Choroid plexus epithelial cell (primary cell): ENCODE results near the gene ZNF773.
"Not testable (repeated sequence)": the region's sequence is repeated elsewhere in the genome, so short reads cannot be mapped to it uniquely, and the experiment has no call there.

Source experiments
- DNase-seq: peaks from one replicate; pipeline ENCODE4 v3.0.0-alpha.2; 2010; ENCODE audit warnings: low read depth
- H3K4me3 ChIP-seq: 2 replicates; pipeline ENCODE4 v1.5.1; 2011; ENCODE audit warnings: low read depth, mild to moderate bottlenecking, control low read depth, low read length, moderate library complexity
- TF ChIP-seq, protein P1 (sequence below): conservative IDR thresholded peaks from 2 replicates; pipeline ENCODE4 v1.5.1; 2011; ENCODE audit warnings: low read depth, mild to moderate bottlenecking, control low read depth, inconsistent platforms, low read length, moderate library complexity

ZNF773 gene

GRCh38 chr19:57506163-57506562 is 6.4 kb downstream of the ZNF773 start:
- no peak for DNase-seq
- TF ChIP-seq, protein P1, sequence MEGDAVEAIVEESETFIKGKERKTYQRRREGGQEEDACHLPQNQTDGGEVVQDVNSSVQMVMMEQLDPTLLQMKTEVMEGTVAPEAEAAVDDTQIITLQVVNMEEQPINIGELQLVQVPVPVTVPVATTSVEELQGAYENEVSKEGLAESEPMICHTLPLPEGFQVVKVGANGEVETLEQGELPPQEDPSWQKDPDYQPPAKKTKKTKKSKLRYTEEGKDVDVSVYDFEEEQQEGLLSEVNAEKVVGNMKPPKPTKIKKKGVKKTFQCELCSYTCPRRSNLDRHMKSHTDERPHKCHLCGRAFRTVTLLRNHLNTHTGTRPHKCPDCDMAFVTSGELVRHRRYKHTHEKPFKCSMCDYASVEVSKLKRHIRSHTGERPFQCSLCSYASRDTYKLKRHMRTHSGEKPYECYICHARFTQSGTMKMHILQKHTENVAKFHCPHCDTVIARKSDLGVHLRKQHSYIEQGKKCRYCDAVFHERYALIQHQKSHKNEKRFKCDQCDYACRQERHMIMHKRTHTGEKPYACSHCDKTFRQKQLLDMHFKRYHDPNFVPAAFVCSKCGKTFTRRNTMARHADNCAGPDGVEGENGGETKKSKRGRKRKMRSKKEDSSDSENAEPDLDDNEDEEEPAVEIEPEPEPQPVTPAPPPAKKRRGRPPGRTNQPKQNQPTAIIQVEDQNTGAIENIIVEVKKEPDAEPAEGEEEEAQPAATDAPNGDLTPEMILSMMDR: no peak
- no peak overlapping the region for H3K4me3 ChIP-seq

DNA sequence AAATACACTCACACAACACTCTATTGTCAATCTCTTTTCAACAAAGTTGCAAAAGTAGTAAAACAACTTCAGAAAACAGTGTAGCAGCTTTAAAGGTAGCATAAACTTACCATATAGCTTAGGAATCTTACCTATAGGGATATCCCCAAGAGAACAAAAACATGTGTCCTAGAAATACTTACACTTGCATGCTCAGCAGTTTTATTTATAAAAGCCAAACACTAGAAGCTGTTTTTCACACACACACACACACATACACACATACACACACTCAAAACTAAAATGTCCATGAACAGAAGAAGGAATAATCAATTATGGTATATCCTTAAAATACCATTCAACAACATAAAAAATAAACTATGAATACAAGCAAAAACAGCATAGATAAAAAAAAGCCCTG is 11.7 kb downstream of the ZNF773 start:
- TF ChIP-seq, protein P1: no peak

GRCh38 chr19:57512845-57513244 is 13.1 kb downstream of the ZNF773 start:
- peak; percentile 37 for DNase-seq
- TF ChIP-seq, protein P1: no peak
- no peak overlapping the region for H3K4me3 ChIP-seq

More for the DNA sequence above, 11.7 kb downstream of the ZNF773 start:
- no peak for DNase-seq
- H3K4me3 ChIP-seq: no peak overlapping the region

GRCh38 chr19:57515255-57515654 is 15.5 kb downstream of the ZNF773 start:
- H3K4me3 ChIP-seq: no peak overlapping the region
- TF ChIP-seq, protein P1: no peak
- no peak for DNase-seq

- H3K4me3 ChIP-seq, DNase-seq: not testable (repeated sequence)
These were observed 18.3 kb downstream of the ZNF773 start for GRCh38 chr19:57518021-57518420.

- TF ChIP-seq, protein P1: no peak
- peak; percentile 94 for DNase-seq
- H3K4me3 ChIP-seq: peak within 1 kb of the TSS; percentile 97
These were observed 27.6 kb downstream of the ZNF773 start, which contains the start of gene ZNF549 for GRCh38 chr19:57527136-57527881. ZNF549 (plus strand) TSS chr19:57527356; CDS start chr19:57527574, 218 bp downstream.

DNA sequence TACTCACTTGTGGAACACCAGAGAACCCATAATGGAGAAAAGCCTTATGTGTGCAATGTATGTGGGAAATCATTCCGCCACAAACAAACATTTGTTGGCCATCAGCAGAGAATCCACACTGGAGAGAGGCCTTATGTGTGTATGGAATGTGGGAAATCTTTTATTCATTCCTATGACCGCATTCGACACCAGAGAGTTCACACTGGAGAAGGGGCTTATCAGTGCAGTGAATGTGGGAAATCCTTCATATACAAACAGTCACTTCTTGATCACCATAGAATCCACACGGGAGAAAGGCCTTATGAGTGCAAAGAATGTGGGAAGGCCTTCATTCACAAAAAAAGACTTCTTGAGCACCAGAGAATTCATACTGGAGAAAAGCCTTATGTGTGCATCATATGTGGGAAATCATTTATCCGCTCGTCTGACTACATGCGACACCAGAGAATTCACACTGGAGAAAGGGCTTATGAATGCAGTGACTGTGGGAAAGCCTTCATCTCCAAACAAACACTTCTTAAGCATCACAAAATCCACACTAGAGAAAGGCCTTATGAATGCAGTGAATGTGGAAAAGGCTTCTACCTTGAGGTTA is 38.3 kb downstream of the ZNF773 start:
- no peak overlapping the region for H3K4me3 ChIP-seq
- TF ChIP-seq, protein P1: no peak
- DNase-seq: no peak
